Lower leg skin (tissue), 3 donors: Measurements from ENCODE around the gene MGAT2.
A peak's percentile ranks its signal among the peaks of the same experiment; 100 is the strongest.

Experiments used
- POLR2A ChIP-seq, 2 donors: fragments of 450-650 bp; IDR thresholded peaks; one replicate each; pipeline ENCODE4 v1.6.1; 2016 to 2017; ENCODE audit warnings: antibody characterized with exemption in 2 of 2, mild to moderate bottlenecking in 1 of 2, moderate library complexity in 1 of 2
- TF ChIP-seq, protein P1 (sequence below), 3 donors: fragments of 450-650 bp; IDR thresholded peaks; one replicate each; pipeline ENCODE4 v1.5.1; 2016; ENCODE audit warnings: antibody characterized with exemption in 3 of 3, mild to moderate bottlenecking in 3 of 3, moderate library complexity in 2 of 3

DNA sequence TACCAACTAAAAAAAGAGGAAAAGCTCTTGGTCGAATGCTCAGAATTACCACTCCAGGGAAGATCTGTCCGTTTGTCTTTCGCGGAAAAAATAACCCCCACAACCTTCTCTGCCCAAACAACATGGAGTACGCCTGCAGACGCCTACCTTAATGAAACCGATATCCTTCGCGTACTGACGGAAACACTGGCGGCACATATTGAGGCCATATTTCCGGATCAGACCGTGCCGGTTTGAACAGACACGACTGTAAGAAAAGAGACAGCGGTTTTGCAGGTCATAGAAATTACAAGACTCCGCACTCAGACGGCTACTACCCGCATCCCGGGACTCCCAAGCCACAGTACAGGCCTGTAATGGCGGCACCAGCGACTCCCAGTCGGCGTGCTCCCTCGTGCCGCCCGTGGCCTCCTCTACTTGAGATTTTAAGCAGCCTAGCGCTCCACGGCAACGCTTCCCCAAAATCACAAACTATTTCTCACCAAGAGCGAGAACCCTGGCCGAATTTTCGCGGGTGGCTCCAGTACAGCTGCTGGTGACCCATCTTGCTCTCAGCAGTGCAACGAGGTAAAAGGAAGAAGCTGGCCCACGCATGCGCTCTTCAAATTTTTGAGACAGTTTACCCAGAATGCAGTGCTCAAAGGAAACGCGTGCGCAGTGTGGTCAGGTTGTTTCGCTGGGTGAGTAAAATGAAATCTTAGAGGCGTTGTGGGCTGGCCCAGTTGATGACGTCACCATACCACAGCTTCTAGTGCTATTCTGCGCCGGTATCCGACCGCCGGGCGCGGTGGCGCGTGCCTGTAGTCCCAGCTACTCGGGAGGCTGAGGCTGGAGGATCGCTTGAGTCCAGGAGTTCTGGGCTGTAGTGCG is 34.6 kb upstream of the MGAT2 start, which contains the start of gene RPS29:
- TF ChIP-seq, protein P1, sequence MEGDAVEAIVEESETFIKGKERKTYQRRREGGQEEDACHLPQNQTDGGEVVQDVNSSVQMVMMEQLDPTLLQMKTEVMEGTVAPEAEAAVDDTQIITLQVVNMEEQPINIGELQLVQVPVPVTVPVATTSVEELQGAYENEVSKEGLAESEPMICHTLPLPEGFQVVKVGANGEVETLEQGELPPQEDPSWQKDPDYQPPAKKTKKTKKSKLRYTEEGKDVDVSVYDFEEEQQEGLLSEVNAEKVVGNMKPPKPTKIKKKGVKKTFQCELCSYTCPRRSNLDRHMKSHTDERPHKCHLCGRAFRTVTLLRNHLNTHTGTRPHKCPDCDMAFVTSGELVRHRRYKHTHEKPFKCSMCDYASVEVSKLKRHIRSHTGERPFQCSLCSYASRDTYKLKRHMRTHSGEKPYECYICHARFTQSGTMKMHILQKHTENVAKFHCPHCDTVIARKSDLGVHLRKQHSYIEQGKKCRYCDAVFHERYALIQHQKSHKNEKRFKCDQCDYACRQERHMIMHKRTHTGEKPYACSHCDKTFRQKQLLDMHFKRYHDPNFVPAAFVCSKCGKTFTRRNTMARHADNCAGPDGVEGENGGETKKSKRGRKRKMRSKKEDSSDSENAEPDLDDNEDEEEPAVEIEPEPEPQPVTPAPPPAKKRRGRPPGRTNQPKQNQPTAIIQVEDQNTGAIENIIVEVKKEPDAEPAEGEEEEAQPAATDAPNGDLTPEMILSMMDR (IDR thresholded peaks at IDR 0.05): no peak
- peak in 1 of 2 donors; percentile 42 for TF ChIP-seq POLR2A (IDR thresholded peaks at IDR 0.05)
